Measurements from ENCODE around the gene NDFIP2. TPM values are rescaled to one million over a fixed set of nuclear protein-coding genes. Genes with fewer than 3 reads are reported as not detected.

NDFIP2 gene
- total and polyA plus RNA-seq, 2 donors (not counting 1 experiment from before 2014, with no cell fraction given) = 0.12 to 1.0 TPM

DNA sequence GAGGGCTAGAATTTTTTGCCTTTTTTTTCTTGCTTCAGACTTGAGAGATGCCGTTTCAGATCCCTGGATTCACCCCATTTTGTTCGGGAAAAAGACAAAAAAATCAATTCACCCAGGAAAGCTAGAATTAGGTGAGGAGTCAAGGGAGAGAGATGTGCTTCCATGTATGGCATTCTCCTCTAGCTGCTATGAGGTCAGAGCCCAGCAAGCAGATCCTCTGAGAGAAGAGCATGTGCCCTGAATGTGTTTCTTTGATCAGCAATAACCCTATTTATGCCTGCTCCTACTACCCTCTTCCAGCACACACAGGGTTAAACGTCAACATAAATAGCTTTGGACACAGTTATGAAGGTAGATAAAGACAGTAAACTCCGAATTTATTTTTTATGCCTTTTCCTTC, 53.6 kb downstream of the NDFIP2 start:
- H2AFZ ChIP-seq (ENCODE audit: insufficient read depth, low read depth, low read length, poor library complexity, severe bottlenecking) = no peak overlapping the region
- no peaks in the 10 kb centered on the region for H3K9me3 ChIP-seq (ENCODE audit: control extremely low read depth in 1 of 3, control insufficient read depth in 2 of 3, insufficient read depth in 1 of 3, low read length in 2 of 3)
- H3K4me1 Mint-ChIP-seq = no peaks in the 10 kb centered on the region
- H3K4me1 ChIP-seq (ENCODE audit: control insufficient read depth in 2 of 2, insufficient read depth in 2 of 2, low read length in 2 of 2) = no peaks in the 10 kb centered on the region
- no peak overlapping the region for H3K27ac Mint-ChIP-seq
- H3K4me2 ChIP-seq (replicated peaks; ENCODE audit: low read depth, low read length, poor library complexity, severe bottlenecking) = no peak overlapping the region
- ATAC-seq (ENCODE audit: low read depth) (no peak), DNase-seq (no peak)
- TF ChIP-seq, protein P1, sequence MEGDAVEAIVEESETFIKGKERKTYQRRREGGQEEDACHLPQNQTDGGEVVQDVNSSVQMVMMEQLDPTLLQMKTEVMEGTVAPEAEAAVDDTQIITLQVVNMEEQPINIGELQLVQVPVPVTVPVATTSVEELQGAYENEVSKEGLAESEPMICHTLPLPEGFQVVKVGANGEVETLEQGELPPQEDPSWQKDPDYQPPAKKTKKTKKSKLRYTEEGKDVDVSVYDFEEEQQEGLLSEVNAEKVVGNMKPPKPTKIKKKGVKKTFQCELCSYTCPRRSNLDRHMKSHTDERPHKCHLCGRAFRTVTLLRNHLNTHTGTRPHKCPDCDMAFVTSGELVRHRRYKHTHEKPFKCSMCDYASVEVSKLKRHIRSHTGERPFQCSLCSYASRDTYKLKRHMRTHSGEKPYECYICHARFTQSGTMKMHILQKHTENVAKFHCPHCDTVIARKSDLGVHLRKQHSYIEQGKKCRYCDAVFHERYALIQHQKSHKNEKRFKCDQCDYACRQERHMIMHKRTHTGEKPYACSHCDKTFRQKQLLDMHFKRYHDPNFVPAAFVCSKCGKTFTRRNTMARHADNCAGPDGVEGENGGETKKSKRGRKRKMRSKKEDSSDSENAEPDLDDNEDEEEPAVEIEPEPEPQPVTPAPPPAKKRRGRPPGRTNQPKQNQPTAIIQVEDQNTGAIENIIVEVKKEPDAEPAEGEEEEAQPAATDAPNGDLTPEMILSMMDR (IDR thresholded peaks at IDR 0.05) = no peak
- TF ChIP-seq EZH2 (IDR thresholded peaks at IDR 0.05; ENCODE audit: borderline replicate concordance, insufficient read depth, low read depth, low read length, poor library complexity, severe bottlenecking) = no peak
- H4K20me1 ChIP-seq (ENCODE audit: control insufficient read depth, insufficient read depth, low read length, poor library complexity, severe bottlenecking) = no peaks in the 10 kb centered on the region
- intact Hi-C loops (cut with micrococcal nuclease) = no loop called here
- H3K79me2 ChIP-seq (ENCODE audit: control insufficient read depth, insufficient read depth, low read length) = no peaks in the 10 kb centered on the region
- H3K27me3 Mint-ChIP-seq = no peaks in the 10 kb centered on the region
- CTCF ChIA-PET = interaction anchor here (1.1 to 2.5 kb wide), 2 partner anchors 15 to 111 kb away, joined by 3 to 11 read pairs; no protein-coding TSS in a partner anchor
- no peak overlapping the region for H3K9ac ChIP-seq (ENCODE audit: low read length)
- no peak overlapping the region for H3K4me3 Mint-ChIP-seq
- WGBS (ENCODE audit: insufficient coverage) = 100% methylated on average over 1 of the region's 4 CpGs
- no peak overlapping the region for H3K27ac ChIP-seq (ENCODE audit: low read length in 2 of 2)
- no peaks in the 10 kb centered on the region for H3K9me3 Mint-ChIP-seq (ENCODE audit: insufficient read depth)
- POLR2A ChIA-PET = no interaction called here
- H3K4me3 ChIP-seq (ENCODE audit: control extremely low read depth in 1 of 5, extremely low read depth in 1 of 5, insufficient read depth in 1 of 5, low read depth in 2 of 5, low read length in 4 of 5) = no peak overlapping the region
- H3K36me3 ChIP-seq (replicated peaks in 1 of 2; ENCODE audit: control extremely low read depth in 1 of 2, control insufficient read depth in 1 of 2, extremely low read depth in 1 of 2, insufficient read depth in 2 of 2, low read length in 1 of 2) = no peaks in the 10 kb centered on the region
- no peaks in the 10 kb centered on the region for H3K27me3 ChIP-seq (replicated peaks in 1 of 4; ENCODE audit: control extremely low read depth in 1 of 4, control insufficient read depth in 3 of 4, insufficient read depth in 4 of 4, low read length in 3 of 4)

DNA sequence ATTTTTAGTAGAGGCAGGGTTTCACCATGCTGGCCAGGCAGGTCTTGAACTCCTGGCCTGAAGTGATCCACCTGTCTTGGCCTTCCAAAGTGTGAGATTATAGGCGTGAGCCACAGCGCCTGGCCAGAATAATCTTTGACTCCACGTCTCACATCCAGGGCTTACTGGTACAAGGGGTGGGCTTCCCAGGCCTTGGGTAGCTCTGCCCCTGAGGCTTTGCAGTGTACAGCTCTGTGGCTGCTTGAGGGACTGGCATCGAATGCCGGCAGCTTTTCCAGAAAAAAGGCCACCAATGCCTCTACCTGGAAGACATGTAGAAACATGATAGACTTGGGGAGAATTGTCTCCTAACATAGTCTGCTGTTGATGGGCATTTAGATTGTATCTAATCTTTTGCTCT, 57.8 kb downstream of the NDFIP2 start:
- Histone ChIP-seq H3K4me1 (ENCODE audit: control insufficient read depth in 2 of 2, insufficient read depth in 2 of 2, low read length in 2 of 2) (no peaks in the 10 kb centered on the region), H3K27ac (ENCODE audit: low read length in 2 of 2) (no peak overlapping the region), H3K4me3 (ENCODE audit: control extremely low read depth in 1 of 5, extremely low read depth in 1 of 5, insufficient read depth in 1 of 5, low read depth in 2 of 5, low read length in 4 of 5) (no peak overlapping the region), H3K36me3 (replicated peaks in 1 of 2; ENCODE audit: control extremely low read depth in 1 of 2, control insufficient read depth in 1 of 2, extremely low read depth in 1 of 2, insufficient read depth in 2 of 2, low read length in 1 of 2) (no peaks in the 10 kb centered on the region), H3K79me2 (ENCODE audit: control insufficient read depth, insufficient read depth, low read length) (no peaks in the 10 kb centered on the region), H3K4me2 (replicated peaks; ENCODE audit: low read depth, low read length, poor library complexity, severe bottlenecking) (no peak overlapping the region), H3K9me3 (ENCODE audit: control extremely low read depth in 1 of 3, control insufficient read depth in 2 of 3, insufficient read depth in 1 of 3, low read length in 2 of 3) (no peaks in the 10 kb centered on the region), H3K9ac (ENCODE audit: low read length) (no peak overlapping the region), H4K20me1 (ENCODE audit: control insufficient read depth, insufficient read depth, low read length, poor library complexity, severe bottlenecking) (no peaks in the 10 kb centered on the region), H3K27me3 (replicated peaks in 1 of 4; ENCODE audit: control extremely low read depth in 1 of 4, control insufficient read depth in 3 of 4, insufficient read depth in 4 of 4, low read length in 3 of 4) (no peaks in the 10 kb centered on the region), H2AFZ (ENCODE audit: insufficient read depth, low read depth, low read length, poor library complexity, severe bottlenecking) (no peak overlapping the region)
- no peaks in the 10 kb centered on the region for H3K4me1 Mint-ChIP-seq
- POLR2A ChIA-PET = no interaction called here
- no peak for DNase-seq
- no peak for ATAC-seq (ENCODE audit: low read depth)
- TF ChIP-seq, protein P1 (IDR thresholded peaks at IDR 0.05) = no peak
- TF ChIP-seq EZH2 (IDR thresholded peaks at IDR 0.05; ENCODE audit: borderline replicate concordance, insufficient read depth, low read depth, low read length, poor library complexity, severe bottlenecking) = no peak
- no peaks in the 10 kb centered on the region for H3K9me3 Mint-ChIP-seq (ENCODE audit: insufficient read depth)
- H3K4me3 Mint-ChIP-seq = no peak overlapping the region
- no peaks in the 10 kb centered on the region for H3K27me3 Mint-ChIP-seq
- intact Hi-C loops (cut with micrococcal nuclease) = no loop called here
- WGBS (ENCODE audit: insufficient coverage) = 98% methylated on average over 5 of the region's 5 CpGs
- no peak overlapping the region for H3K27ac Mint-ChIP-seq
- CTCF ChIA-PET = interaction anchor here (1.6 to 6.5 kb wide), 3 partner anchors 115 to 1400 kb away, joined by 4 to 122 read pairs (median 53); no protein-coding TSS in a partner anchor
